Activated T-cell treated with anti-CD3 and anti-CD28 coated beads, Interleukin-2, amount 50 U/mL, for 72 hours (primary cell): ENCODE data around the gene NBEAL2. TPM values are rescaled to one million over a fixed set of nuclear protein-coding genes. Genes with fewer than 3 reads are reported as not detected.

Experiments
- ATAC-seq, 2 donors: fragments of 150-1000 bp; cut with Tn5 transposase; replicated peaks in 1 of 2; 2 replicates each; pipeline ENCODE4 v1.10.0; 2021; ENCODE audit warnings: moderate library complexity in 2 of 2, mild to moderate bottlenecking in 1 of 2
- DNase-seq, 2 donors: peaks; one replicate each; pipeline ENCODE4 v3.0.0; 2021 to 2022; ENCODE audit warnings: mixed read lengths in 1 of 2
- H3K27ac Mint-ChIP-seq: one replicate; pipeline ENCODE4 v1.8.0; 2022; ENCODE audit warnings: mild to moderate bottlenecking, moderate library complexity, mixed read lengths
- H3K27me3 Mint-ChIP-seq: one replicate; pipeline ENCODE4 v1.8.0; 2022; ENCODE audit warnings: low read depth, mixed read lengths
- H3K36me3 Mint-ChIP-seq, 2 donors: one replicate each; pipeline ENCODE4 v1.8.0; 2022; ENCODE audit warnings: mixed read lengths in 2 of 2, mild to moderate bottlenecking in 1 of 2; ENCODE audit not compliant: insufficient read depth in 2 of 2
- H3K4me1 Mint-ChIP-seq: one replicate; pipeline ENCODE4 v1.8.0; 2022; ENCODE audit warnings: low read depth, mixed read lengths
- H3K4me3 Mint-ChIP-seq, 2 donors: one replicate each; pipeline ENCODE4 v1.8.0; 2022; ENCODE audit warnings: mild to moderate bottlenecking in 2 of 2, mixed read lengths in 2 of 2, moderate library complexity in 2 of 2
- H3K9me3 Mint-ChIP-seq, 2 donors: one replicate each; pipeline ENCODE4 v1.8.0; 2022; ENCODE audit warnings: mixed read lengths in 2 of 2
- total RNA-seq, 2 donors: library from RNA; stranded (reverse); gene quantifications; one replicate each; pipeline ENCODE4 v1.2.3, GENCODE V29; 2022

NBEAL2 gene
- total RNA-seq, 2 donors from 2014 or later: 84.0 to 87.4 TPM

- peak overlapping the region; percentile 30 for H3K27ac Mint-ChIP-seq
- H3K27me3 Mint-ChIP-seq: no peaks in the 10 kb centered on the region
- no peaks in the 10 kb centered on the region for H3K9me3 Mint-ChIP-seq
- H3K36me3 Mint-ChIP-seq: peaks cover 4 to 14% of the 10 kb centered on the region in 2 donors
- no peak for ATAC-seq
- H3K4me3 Mint-ChIP-seq: no peak overlapping the region
- DNase-seq: no peak
- H3K4me1 Mint-ChIP-seq: peaks cover 47% of the 10 kb centered on the region
Measured at GRCh38 chr3:46938118-46938517, 41.3 kb upstream of the NBEAL2 start.

- Mint-ChIP-seq H3K4me3 (no peak overlapping the region), H3K27ac (no peak overlapping the region), H3K4me1 (peaks cover 51% of the 10 kb centered on the region), H3K27me3 (no peaks in the 10 kb centered on the region), H3K9me3 (no peaks in the 10 kb centered on the region), H3K36me3 (peaks cover 4 to 14% of the 10 kb centered on the region in 2 donors)
- DNase-seq (no peak), ATAC-seq (no peak)
Measured at GRCh38 chr3:46939578-46940445, 39.7 kb upstream of the NBEAL2 start.

DNA sequence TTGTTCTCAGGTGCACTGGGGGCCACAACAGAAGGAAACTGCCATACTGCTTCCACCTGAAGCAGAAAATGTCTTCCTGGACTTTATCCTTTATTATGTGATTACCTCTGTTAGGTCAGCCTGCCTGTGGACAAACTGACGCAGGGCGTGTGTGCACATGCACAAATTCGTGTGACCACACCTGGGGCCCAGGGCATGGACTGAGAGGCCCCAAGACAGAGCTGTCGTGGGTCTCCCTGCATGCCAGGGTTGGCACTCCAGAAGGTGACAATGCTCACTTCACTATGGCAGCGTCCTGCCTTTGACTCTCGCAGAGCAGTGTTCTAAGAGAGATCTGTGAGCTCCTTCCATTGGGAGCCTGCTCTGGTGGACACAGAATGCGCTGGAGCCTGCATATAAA lies 37.4 kb upstream of the NBEAL2 start:
- no peak overlapping the region for H3K4me3 Mint-ChIP-seq

DNA sequence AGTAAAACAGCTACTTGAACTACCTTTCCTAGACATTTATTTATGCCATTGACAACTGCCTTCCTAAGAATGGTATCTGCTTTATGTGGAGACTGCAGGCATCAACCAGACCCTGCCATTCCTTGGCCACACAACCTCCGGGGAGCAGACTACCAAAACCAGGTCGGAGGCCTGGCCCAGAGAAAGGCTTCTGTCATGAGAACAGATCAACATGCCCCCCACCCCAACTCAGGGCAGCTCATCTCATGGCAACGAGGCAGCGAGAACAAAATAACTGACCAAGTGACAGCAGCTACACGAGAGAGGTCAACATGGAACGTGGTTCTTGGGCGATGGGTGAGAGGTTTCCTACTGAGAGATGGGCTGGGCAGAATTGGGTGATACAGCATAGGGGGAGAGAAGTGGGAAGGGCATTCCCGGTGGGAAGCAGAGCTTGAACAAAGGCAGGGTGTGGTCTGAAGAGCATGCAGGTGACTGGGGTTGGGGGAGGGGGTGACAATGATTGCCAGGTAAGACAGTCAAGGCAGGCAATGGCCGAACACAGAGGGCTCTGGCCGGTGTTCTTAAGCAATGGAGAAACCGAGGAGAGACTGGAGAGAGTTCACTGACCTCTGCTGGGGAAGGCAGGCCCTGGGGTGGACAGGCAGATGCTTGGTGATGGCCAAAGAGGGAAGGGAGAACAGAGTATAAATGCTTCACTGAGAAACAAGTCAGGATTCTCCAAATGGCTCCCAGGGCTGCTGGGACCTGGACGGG lies 36.8 kb upstream of the NBEAL2 start:
- H3K4me1 Mint-ChIP-seq: peaks cover 55% of the 10 kb centered on the region
- H3K27ac Mint-ChIP-seq: no peak overlapping the region
- no peaks in the 10 kb centered on the region for H3K27me3 Mint-ChIP-seq
- ATAC-seq: no peak
- peaks cover 4 to 14% of the 10 kb centered on the region in 2 donors for H3K36me3 Mint-ChIP-seq
- no peak overlapping the region for H3K4me3 Mint-ChIP-seq
- no peak for DNase-seq
- no peaks in the 10 kb centered on the region for H3K9me3 Mint-ChIP-seq

More for the DNA sequence above, 37.4 kb upstream of the NBEAL2 start:
- ATAC-seq: no peak
- peaks cover 51% of the 10 kb centered on the region for H3K4me1 Mint-ChIP-seq
- H3K27me3 Mint-ChIP-seq: no peaks in the 10 kb centered on the region
- no peak for DNase-seq
- H3K27ac Mint-ChIP-seq: no peak overlapping the region
- H3K9me3 Mint-ChIP-seq: no peaks in the 10 kb centered on the region
- H3K36me3 Mint-ChIP-seq: peaks cover 4 to 14% of the 10 kb centered on the region in 2 donors

- H3K36me3 Mint-ChIP-seq: peaks cover 4 to 16% of the 10 kb centered on the region in 2 donors
- ATAC-seq (no peak), DNase-seq (no peak)
- H3K27me3 Mint-ChIP-seq: no peaks in the 10 kb centered on the region
- H3K9me3 Mint-ChIP-seq: no peaks in the 10 kb centered on the region
- no peak overlapping the region for H3K4me3 Mint-ChIP-seq
- no peak overlapping the region for H3K27ac Mint-ChIP-seq
- H3K4me1 Mint-ChIP-seq: peaks cover 58% of the 10 kb centered on the region
Measured at GRCh38 chr3:46943237-46944187, 36.0 kb upstream of the NBEAL2 start.

DNA sequence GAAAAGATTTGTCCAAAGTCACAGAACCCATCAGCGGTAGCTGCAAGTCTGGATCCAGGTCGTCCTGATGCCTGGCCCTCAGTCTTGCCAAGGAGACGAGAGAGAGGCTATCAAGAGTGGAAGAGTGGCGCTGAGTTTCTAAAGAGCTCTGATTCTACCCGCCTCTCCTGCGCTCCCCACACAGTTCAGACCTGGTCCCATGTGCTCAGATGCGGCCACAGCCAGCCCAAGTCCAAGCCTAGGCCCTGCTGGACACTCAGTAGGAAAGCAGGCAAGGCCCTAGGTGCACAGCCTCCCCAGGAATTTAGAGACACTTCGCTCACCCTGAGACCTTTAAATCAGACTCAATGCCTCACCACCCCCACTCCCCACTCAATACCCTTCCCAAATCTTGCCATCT lies 35.3 kb upstream of the NBEAL2 start:
- Mint-ChIP-seq H3K4me3 (no peak overlapping the region), H3K27ac (peak overlapping the region; percentile 2), H3K36me3 (peaks cover 0 to 12% of the 10 kb centered on the region in 2 donors), H3K9me3 (no peaks in the 10 kb centered on the region), H3K4me1 (peaks cover 59% of the 10 kb centered on the region), H3K27me3 (no peaks in the 10 kb centered on the region)
- no peak for DNase-seq
- ATAC-seq: no peak

GRCh38 chr3:46946416-46946815 lies 33.0 kb upstream of the NBEAL2 start:
- Mint-ChIP-seq H3K9me3 (no peaks in the 10 kb centered on the region), H3K27me3 (no peaks in the 10 kb centered on the region), H3K27ac (peak overlapping the region; percentile 91), H3K4me3 (no peak overlapping the region), H3K4me1 (peaks cover 73% of the 10 kb centered on the region), H3K36me3 (peaks cover 0 to 4% of the 10 kb centered on the region in 2 donors)
- no peak for DNase-seq
- no peak for ATAC-seq

DNA sequence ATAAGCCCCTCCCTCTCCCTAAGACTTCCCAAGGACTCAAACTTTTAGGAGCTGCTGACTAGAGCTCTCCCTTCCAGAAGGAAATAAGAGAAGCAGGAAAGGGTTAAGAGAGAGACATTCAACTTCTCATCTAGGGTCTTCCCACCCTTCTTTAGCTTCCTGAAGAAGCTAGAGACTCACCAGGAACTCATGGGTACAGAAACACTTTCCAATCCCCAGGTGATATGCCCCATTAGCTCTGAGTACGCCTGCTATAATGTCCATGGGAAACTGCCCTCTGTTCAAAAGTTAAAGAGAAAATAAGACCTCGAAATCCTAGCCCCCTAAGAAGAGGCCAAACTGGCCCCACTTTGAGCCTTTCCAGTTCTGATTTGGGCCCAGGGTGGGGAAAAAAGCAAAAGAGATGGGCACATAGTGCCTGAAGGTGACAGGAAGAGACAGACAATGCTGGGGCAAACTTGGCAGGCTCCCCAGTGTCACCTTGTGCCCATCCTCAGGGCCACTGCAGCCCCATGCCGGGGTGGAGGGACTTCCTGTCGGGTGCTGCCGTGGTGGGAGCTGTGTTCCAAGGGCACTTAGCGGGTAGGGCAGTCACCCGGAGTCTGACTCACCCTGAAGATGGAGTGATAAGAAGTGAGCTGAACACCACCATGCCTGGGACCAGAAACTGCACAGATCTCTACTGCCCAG lies 32.5 kb upstream of the NBEAL2 start:
- no peaks in the 10 kb centered on the region for H3K9me3 Mint-ChIP-seq
- peak; percentile 79 to 83 for ATAC-seq
- peak overlapping the region; percentile 66 to 69 for H3K4me3 Mint-ChIP-seq
- H3K27ac Mint-ChIP-seq: peak overlapping the region; percentile 91
- DNase-seq: peak; percentile 73 to 76
- peaks cover 76% of the 10 kb centered on the region for H3K4me1 Mint-ChIP-seq
- H3K27me3 Mint-ChIP-seq: no peaks in the 10 kb centered on the region
- peaks cover 0 to 4% of the 10 kb centered on the region in 2 donors for H3K36me3 Mint-ChIP-seq

GRCh38 chr3:46947546-46947901 lies 31.9 kb upstream of the NBEAL2 start:
- H3K27me3 Mint-ChIP-seq: no peaks in the 10 kb centered on the region
- H3K9me3 Mint-ChIP-seq: no peaks in the 10 kb centered on the region
- DNase-seq (no peak), ATAC-seq (peak; percentile 15 to 22)
- peaks cover 0 to 4% of the 10 kb centered on the region in 2 donors for H3K36me3 Mint-ChIP-seq
- H3K4me1 Mint-ChIP-seq: peaks cover 76% of the 10 kb centered on the region
- H3K27ac Mint-ChIP-seq: peak overlapping the region; percentile 91
- H3K4me3 Mint-ChIP-seq: peak overlapping the region; percentile 66 to 69

GRCh38 chr3:46947981-46948791 lies 31.3 kb upstream of the NBEAL2 start:
- Mint-ChIP-seq H3K36me3 (peaks cover 0 to 4% of the 10 kb centered on the region in 2 donors), H3K4me1 (peaks cover 79% of the 10 kb centered on the region), H3K27me3 (no peaks in the 10 kb centered on the region), H3K4me3 (peak overlapping the region; percentile 66 to 69), H3K9me3 (no peaks in the 10 kb centered on the region), H3K27ac (peak overlapping the region; percentile 91)
- DNase-seq: peak; percentile 62 to 71
- ATAC-seq: peak; percentile 72 to 78

DNA sequence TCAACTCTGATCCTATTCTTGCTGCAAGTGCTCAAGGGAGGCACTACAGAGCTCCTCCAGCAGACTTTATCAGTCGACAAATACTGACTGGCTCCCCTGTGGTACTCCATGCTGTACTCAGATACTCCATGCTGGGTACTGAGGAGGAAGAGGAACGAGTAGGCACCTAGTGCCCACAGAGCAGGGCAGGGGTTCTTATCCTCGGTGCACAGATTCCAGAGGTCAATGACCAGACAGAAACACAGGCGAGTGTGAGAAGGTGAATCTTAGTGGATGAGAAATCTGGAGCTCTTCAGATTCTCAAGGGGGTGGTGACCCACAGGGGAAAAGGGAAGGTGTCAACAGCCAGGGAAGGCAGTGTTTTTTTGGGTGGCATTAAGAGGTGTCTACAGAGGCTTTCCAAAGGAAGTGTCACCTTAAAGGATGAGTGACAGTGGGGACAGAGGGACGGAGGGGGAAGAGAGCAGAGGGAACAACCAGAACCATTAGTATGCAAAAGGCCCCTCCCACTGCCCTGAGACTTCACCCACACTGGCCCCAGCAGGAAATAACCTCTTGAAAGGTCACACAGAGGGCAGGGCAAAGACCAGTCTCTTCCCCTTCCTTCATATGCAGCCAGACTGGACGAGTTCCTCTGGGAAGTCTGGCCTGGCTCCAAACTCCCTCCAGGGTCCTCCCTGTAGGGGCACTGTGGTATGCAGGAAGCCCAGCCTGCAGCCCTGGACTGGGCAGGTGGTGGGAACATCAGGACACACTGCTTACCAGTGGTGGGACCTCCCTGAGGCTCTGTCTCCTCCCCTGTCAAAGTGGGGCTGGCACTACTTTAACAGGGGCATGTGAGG lies 30.4 kb upstream of the NBEAL2 start:
- H3K36me3 Mint-ChIP-seq: peaks cover 0 to 4% of the 10 kb centered on the region in 2 donors
- no peaks in the 10 kb centered on the region for H3K9me3 Mint-ChIP-seq
- peak overlapping the region; percentile 91 for H3K27ac Mint-ChIP-seq
- no peak for DNase-seq
- peak overlapping the region; percentile 66 to 69 for H3K4me3 Mint-ChIP-seq
- peaks cover 87% of the 10 kb centered on the region for H3K4me1 Mint-ChIP-seq
- ATAC-seq: no peak
- no peaks in the 10 kb centered on the region for H3K27me3 Mint-ChIP-seq
